Osteoblast (primary cell): ENCODE results near the gene CFAP99. TPM values are rescaled to one million over a fixed set of nuclear protein-coding genes. Genes with fewer than 3 reads are reported as not detected.

Experiments
- DNase-seq: peaks from one replicate; pipeline ENCODE4 v3.0.0; 2011; ENCODE audit warnings: low spot score, mixed read lengths; ENCODE audit not compliant: insufficient read length; ENCODE audit errors: missing footprints
- H2AFZ ChIP-seq: 2 replicates; pipeline ENCODE4 v1.6.0; 2011; ENCODE audit warnings: mild to moderate bottlenecking, low read length
- H3K27ac ChIP-seq: 2 replicates; pipeline ENCODE4 v1.5.1; 2011; ENCODE audit warnings: mild to moderate bottlenecking, low read depth, low read length, moderate library complexity
- H3K27me3 ChIP-seq: 2 replicates; pipeline ENCODE4 v1.6.0; 2012; ENCODE audit warnings: mild to moderate bottlenecking, control low read depth, inconsistent platforms, low read length, moderate library complexity; ENCODE audit not compliant: insufficient read depth
- H3K36me3 ChIP-seq: 2 replicates; pipeline ENCODE4 v1.5.1; 2011; ENCODE audit warnings: mild to moderate bottlenecking, low read length, control low read depth, moderate library complexity; ENCODE audit not compliant: insufficient read depth
- H3K4me1 ChIP-seq: 2 replicates; pipeline ENCODE4 v1.5.1; 2011; ENCODE audit warnings: mild to moderate bottlenecking, low read length, control low read depth, moderate library complexity; ENCODE audit not compliant: insufficient read depth
- H3K4me2 ChIP-seq: 2 replicates; pipeline ENCODE4 v1.6.0; 2011; ENCODE audit warnings: mild to moderate bottlenecking, low read length; ENCODE audit not compliant: insufficient read depth
- H3K4me3 ChIP-seq: fragments of 200-600 bp; sonication (generic); 3 replicates; pipeline ENCODE4 v1.5.1; 2012; ENCODE audit warnings: mild to moderate bottlenecking, low read length, inconsistent platforms; ENCODE audit not compliant: insufficient read depth
- H3K79me2 ChIP-seq: 2 replicates; pipeline ENCODE4 v1.6.0; 2012; ENCODE audit warnings: mild to moderate bottlenecking, low read length, control low read depth, inconsistent platforms; ENCODE audit not compliant: insufficient read depth
- H3K9me3 ChIP-seq: 2 replicates; pipeline ENCODE4 v1.5.1; 2011; ENCODE audit warnings: low read depth, low read length, control low read depth
- H4K20me1 ChIP-seq: 2 replicates; pipeline ENCODE4 v1.6.0; 2012; ENCODE audit warnings: mild to moderate bottlenecking, low read length, control low read depth; ENCODE audit not compliant: insufficient read depth
- total RNA-seq: library from RNA; depleted of rRNA; stranded (reverse); fragments of >200 nt; gene quantifications from 2 replicates; pipeline ENCODE4 v1.2.3, GENCODE V29; 2012
- TF ChIP-seq, protein P1 (sequence below): IDR thresholded peaks from 2 replicates; pipeline ENCODE4 v1.5.1; 2011; ENCODE audit warnings: mild to moderate bottlenecking, low read depth, low read length, moderate library complexity; ENCODE audit errors: extremely low read depth

CFAP99 gene
- total RNA-seq, 1 donor: under 0.01 TPM

DNA sequence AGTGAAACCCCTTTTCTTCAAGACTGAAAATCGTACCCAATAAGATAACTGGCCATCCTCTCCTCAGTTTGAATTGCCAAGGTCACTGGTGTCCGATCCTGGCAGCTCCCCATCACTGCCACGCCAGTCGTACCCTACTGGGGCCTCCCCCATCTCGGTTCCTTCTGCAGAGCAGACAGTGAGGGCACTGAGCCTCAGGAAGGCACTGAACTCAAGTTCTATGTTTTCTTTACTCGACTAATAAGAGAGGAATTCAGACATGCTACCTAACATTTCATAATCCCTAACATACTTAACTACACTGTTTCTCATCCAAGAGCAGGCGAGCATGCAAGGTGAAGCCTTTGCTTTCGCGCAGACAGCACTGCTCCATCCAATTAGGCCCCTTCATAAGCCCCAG lies 23.7 kb upstream of the CFAP99 start:
- TF ChIP-seq, protein P1, sequence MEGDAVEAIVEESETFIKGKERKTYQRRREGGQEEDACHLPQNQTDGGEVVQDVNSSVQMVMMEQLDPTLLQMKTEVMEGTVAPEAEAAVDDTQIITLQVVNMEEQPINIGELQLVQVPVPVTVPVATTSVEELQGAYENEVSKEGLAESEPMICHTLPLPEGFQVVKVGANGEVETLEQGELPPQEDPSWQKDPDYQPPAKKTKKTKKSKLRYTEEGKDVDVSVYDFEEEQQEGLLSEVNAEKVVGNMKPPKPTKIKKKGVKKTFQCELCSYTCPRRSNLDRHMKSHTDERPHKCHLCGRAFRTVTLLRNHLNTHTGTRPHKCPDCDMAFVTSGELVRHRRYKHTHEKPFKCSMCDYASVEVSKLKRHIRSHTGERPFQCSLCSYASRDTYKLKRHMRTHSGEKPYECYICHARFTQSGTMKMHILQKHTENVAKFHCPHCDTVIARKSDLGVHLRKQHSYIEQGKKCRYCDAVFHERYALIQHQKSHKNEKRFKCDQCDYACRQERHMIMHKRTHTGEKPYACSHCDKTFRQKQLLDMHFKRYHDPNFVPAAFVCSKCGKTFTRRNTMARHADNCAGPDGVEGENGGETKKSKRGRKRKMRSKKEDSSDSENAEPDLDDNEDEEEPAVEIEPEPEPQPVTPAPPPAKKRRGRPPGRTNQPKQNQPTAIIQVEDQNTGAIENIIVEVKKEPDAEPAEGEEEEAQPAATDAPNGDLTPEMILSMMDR: no peak
- H3K79me2 ChIP-seq: no peaks in the 10 kb centered on the region
- no peaks in the 10 kb centered on the region for H3K36me3 ChIP-seq
- H3K4me3 ChIP-seq: no peak overlapping the region
- DNase-seq: peak; percentile 92
- H3K4me2 ChIP-seq: peak overlapping the region; percentile 13
- peaks cover 30% of the 10 kb centered on the region for H3K27me3 ChIP-seq
- H2AFZ ChIP-seq: no peak overlapping the region
- H3K27ac ChIP-seq: no peak overlapping the region
- H4K20me1 ChIP-seq: no peaks in the 10 kb centered on the region
- H3K9me3 ChIP-seq: no peaks in the 10 kb centered on the region
- peaks cover 3% of the 10 kb centered on the region for H3K4me1 ChIP-seq

DNA sequence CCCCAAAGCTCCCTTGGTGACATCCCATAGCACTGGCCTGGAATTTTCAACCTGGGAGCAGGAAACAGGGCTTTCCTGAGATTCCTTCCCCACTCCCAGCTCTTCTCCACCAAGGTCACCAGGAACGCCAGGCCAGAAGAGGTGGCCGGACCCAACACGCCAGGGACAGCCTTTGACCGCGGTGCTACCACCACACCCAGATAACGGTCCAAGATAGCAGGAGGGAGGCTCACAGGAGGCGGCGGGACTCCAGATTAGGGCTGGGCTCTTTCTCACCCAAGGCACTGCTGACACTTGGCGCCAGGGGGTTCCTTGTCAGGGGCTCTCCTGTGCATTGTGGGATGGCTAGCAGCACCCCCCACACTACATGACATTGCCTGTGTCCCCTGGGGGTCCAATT lies 23.2 kb upstream of the CFAP99 start:
- Histone ChIP-seq H3K36me3 (no peaks in the 10 kb centered on the region), H2AFZ (no peak overlapping the region), H3K4me1 (peaks cover 3% of the 10 kb centered on the region), H3K4me2 (no peak overlapping the region), H3K27me3 (peaks cover 30% of the 10 kb centered on the region), H3K79me2 (no peaks in the 10 kb centered on the region), H3K4me3 (no peak overlapping the region), H3K9me3 (no peaks in the 10 kb centered on the region), H4K20me1 (no peaks in the 10 kb centered on the region), H3K27ac (no peak overlapping the region)
- TF ChIP-seq, protein P1: no peak
- DNase-seq: peak; percentile 60

DNA sequence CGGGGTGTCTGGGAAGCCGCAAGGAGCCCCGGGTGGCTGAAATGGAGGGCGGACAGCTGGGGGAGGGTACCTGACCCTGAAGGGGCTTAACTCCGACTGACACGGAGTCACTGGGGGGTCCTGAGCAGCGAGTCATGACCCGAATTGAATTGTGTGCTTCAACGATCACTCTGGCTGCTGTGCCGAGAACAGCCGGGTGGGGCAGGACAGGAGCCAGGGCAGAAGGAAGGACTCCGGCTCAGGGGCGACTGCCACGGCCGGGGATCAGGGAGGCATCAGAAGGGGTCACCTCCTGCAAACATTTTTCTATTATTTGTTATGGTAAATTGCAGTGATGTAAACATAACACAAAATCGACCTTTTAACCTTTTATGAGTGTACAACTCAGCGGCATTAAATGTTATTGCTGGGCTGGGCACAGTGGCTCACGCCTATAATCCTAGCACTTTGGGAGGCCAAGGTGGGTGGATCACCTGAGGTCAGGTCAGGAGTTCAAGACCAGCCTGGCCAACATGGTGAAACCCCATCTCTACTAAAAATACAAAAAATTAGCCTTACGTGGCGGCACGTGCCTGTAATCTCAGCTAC lies 21.9 kb upstream of the CFAP99 start:
- TF ChIP-seq, protein P1: no peak
- Histone ChIP-seq H3K4me2 (no peak overlapping the region), H3K27ac (no peak overlapping the region), H3K79me2 (no peaks in the 10 kb centered on the region), H3K9me3 (no peaks in the 10 kb centered on the region), H3K27me3 (peaks cover 27% of the 10 kb centered on the region), H2AFZ (no peak overlapping the region), H3K4me3 (no peak overlapping the region), H4K20me1 (no peaks in the 10 kb centered on the region), H3K36me3 (no peaks in the 10 kb centered on the region), H3K4me1 (peaks cover 3% of the 10 kb centered on the region)
- DNase-seq: peak; percentile 44

DNA sequence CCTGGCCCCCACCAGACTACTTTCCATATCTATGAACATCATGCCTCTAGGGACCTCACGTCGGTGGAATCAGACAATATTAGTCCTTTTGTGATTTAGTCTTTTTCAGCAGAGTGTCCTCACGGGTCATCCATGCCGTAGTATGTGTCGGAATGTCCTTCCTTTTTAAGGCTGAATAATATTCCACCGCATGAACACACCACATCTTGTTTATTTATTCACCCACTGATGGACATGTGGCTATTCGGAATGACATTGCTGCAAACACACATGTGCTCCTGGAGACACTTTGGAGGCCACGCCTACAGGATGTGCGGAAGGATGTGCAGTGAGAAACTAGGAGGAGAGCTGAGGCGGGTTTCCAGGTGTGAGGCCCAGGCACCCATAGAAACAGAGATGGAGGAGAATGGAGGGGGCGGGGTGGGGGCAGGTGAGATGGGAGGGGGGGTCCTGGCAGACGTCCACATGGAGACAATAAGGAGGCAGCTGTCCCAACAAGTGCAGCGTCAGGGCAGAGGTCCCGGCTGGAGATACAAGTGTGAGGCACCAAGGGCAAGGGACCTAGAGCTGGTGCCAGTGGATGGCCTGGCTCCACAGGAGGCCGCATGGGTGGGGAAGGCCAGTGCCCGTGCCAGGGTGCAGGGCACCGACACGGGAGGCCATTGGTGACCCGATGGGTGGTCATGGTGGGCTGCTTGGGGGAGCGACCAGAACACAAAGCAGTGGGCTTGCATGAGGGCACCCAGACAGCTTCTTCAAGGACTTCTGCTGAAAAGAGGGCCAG lies 21.0 kb upstream of the CFAP99 start:
- peak; percentile 34 for DNase-seq
- Histone ChIP-seq H3K9me3 (no peaks in the 10 kb centered on the region), H2AFZ (no peak overlapping the region), H3K27ac (no peak overlapping the region), H3K4me1 (peaks cover 9% of the 10 kb centered on the region), H3K4me2 (no peak overlapping the region), H4K20me1 (no peaks in the 10 kb centered on the region), H3K36me3 (no peaks in the 10 kb centered on the region), H3K27me3 (peaks cover 24% of the 10 kb centered on the region), H3K4me3 (no peak overlapping the region), H3K79me2 (no peaks in the 10 kb centered on the region)
- TF ChIP-seq, protein P1: no peak
